ENCODE results near the gene ORMDL1.

DNA sequence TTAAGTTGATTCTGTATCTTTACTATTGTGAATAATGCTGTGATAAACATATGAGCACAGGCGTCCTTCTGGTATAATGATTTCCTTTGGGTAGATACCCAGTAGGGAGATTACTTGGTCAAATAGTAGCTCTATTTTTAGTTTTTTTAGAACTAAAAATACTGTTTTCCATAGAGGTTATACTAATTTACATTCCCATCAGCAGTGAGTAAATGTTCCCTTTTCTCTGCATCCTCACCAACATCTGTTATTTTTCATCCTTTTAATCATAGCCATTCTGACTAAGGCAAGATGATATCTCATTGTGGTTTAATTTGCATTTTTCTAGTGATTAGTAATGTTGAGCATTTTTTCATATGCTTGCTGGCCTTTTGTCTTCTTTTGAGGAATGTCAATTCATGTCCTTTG is 35.2 kb upstream of the ORMDL1 start:
- TF ChIP-seq, protein P1, sequence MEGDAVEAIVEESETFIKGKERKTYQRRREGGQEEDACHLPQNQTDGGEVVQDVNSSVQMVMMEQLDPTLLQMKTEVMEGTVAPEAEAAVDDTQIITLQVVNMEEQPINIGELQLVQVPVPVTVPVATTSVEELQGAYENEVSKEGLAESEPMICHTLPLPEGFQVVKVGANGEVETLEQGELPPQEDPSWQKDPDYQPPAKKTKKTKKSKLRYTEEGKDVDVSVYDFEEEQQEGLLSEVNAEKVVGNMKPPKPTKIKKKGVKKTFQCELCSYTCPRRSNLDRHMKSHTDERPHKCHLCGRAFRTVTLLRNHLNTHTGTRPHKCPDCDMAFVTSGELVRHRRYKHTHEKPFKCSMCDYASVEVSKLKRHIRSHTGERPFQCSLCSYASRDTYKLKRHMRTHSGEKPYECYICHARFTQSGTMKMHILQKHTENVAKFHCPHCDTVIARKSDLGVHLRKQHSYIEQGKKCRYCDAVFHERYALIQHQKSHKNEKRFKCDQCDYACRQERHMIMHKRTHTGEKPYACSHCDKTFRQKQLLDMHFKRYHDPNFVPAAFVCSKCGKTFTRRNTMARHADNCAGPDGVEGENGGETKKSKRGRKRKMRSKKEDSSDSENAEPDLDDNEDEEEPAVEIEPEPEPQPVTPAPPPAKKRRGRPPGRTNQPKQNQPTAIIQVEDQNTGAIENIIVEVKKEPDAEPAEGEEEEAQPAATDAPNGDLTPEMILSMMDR (optimal IDR thresholded peaks at IDR 0.05 in 1 of 3, IDR thresholded peaks at IDR 0.05 in 1 of 3, conservative IDR thresholded peaks at IDR 0.05 in 1 of 3; ENCODE audit: extremely low read depth in 1 of 3, insufficient read depth in 2 of 3, low read length in 3 of 3) = no peak
- no peak for TF ChIP-seq EZH2 (IDR thresholded peaks at IDR 0.05; ENCODE audit: low read length)

All from keratinocyte (primary cell).